ENCODE measurements around the gene GRM4.

GRCh38 chr6:34159844-34160243 lies 14.0 kb upstream of the GRM4 start:
- TF ChIP-seq CTCF (IDR thresholded peaks at IDR 0.05; ENCODE audit: low read length) (no peak), EZH2 (optimal IDR thresholded peaks at IDR 0.05; ENCODE audit: low read depth, low read length) (no peak)
